Type B pancreatic cell (in vitro differentiated cells): ENCODE data around the gene EBNA1BP2. TPM values are rescaled to one million over a fixed set of nuclear protein-coding genes. Genes with fewer than 3 reads are reported as not detected.

Source experiments
- DNase-seq: peaks from one replicate; pipeline ENCODE4 v3.0.0; 2021; ENCODE audit warnings: mixed read lengths; ENCODE audit not compliant: unreplicated experiment; ENCODE audit errors: extremely low spot score
- H3K27ac Mint-ChIP-seq: 2 replicates; pipeline ENCODE4 v1.8.0; 2021; ENCODE audit warnings: mild to moderate bottlenecking, mixed read lengths
- H3K27me3 Mint-ChIP-seq: 2 replicates; pipeline ENCODE4 v1.8.0; 2021; ENCODE audit warnings: mixed read lengths
- H3K36me3 Mint-ChIP-seq: 2 replicates; pipeline ENCODE4 v1.8.0; 2021; ENCODE audit warnings: mixed read lengths
- H3K4me1 Mint-ChIP-seq: one replicate; pipeline ENCODE4 v1.8.0; 2021; ENCODE audit warnings: mixed read lengths; ENCODE audit not compliant: unreplicated experiment
- H3K4me3 Mint-ChIP-seq: 2 replicates; pipeline ENCODE4 v1.8.0; 2021; ENCODE audit warnings: mild to moderate bottlenecking, mixed read lengths
- H3K9me3 Mint-ChIP-seq: 2 replicates; pipeline ENCODE4 v1.8.0; 2021; ENCODE audit warnings: mixed read lengths
- total RNA-seq: library from RNA; stranded (reverse); gene quantifications from 2 replicates; pipeline ENCODE4 v1.2.1, GENCODE V29; 2021; ENCODE audit warnings: low replicate concordance
- TF ChIP-seq, protein P1 (sequence below): fragments of 200-600 bp; sonication (generic); conservative IDR thresholded peaks from 2 replicates; pipeline ENCODE4 v1.5.0; 2021; ENCODE audit warnings: antibody characterized with exemption, mild to moderate bottlenecking

Gene EBNA1BP2
- total RNA-seq, 1 donor from 2014 or later = 57.2 TPM

DNA sequence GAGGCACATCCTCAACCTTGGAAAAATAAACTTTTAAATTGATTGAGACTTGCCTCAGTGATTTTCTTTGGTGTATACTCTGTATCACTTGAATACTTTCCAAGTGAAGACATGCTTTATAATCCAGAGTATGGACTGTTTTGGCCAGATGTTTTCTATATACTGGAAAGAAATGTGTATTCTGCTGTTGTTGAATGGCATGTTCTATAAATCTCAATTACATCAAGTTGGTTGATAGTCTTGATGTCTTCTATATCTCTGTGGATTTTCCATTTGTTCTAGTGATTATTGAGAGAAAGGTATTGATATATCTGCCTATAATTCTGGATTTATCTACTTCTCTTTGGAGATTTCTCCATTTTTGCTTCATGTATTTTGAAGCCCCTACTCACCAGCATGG is 37.5 kb downstream of the EBNA1BP2 start:
- DNase-seq = no peak
- Mint-ChIP-seq H3K4me1 (peaks cover 11% of the 10 kb centered on the region), H3K27me3 (peaks cover 3% of the 10 kb centered on the region), H3K36me3 (peaks cover 4% of the 10 kb centered on the region), H3K4me3 (no peak overlapping the region), H3K27ac (peak overlapping the region; percentile 55), H3K9me3 (peaks cover 12% of the 10 kb centered on the region)
- TF ChIP-seq, protein P1, sequence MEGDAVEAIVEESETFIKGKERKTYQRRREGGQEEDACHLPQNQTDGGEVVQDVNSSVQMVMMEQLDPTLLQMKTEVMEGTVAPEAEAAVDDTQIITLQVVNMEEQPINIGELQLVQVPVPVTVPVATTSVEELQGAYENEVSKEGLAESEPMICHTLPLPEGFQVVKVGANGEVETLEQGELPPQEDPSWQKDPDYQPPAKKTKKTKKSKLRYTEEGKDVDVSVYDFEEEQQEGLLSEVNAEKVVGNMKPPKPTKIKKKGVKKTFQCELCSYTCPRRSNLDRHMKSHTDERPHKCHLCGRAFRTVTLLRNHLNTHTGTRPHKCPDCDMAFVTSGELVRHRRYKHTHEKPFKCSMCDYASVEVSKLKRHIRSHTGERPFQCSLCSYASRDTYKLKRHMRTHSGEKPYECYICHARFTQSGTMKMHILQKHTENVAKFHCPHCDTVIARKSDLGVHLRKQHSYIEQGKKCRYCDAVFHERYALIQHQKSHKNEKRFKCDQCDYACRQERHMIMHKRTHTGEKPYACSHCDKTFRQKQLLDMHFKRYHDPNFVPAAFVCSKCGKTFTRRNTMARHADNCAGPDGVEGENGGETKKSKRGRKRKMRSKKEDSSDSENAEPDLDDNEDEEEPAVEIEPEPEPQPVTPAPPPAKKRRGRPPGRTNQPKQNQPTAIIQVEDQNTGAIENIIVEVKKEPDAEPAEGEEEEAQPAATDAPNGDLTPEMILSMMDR = no peak

DNA sequence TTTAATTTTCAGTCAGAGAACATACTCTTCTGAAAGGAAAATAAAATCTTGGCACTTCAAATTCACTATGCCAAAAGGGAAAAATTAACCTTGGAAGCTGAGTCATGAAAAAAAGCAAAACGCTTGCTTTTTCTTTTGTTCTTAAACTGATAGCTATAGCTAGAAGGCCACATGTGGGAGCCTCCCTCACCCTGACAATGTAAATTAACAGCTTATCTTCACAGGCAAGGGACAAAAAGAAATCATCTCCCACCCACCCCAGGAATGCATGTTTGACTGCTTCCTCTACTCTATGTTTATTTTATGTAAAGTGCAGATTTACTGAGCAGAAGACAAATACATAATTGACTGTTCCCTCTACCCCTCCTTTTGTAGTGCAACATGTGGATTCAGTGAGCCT is 38.0 kb downstream of the EBNA1BP2 start:
- H3K9me3 Mint-ChIP-seq = peaks cover 8% of the 10 kb centered on the region
- TF ChIP-seq, protein P1 = no peak
- H3K4me1 Mint-ChIP-seq = peaks cover 11% of the 10 kb centered on the region
- H3K4me3 Mint-ChIP-seq = peak overlapping the region; percentile 29
- peaks cover 4% of the 10 kb centered on the region for H3K36me3 Mint-ChIP-seq
- no peak for DNase-seq
- H3K27me3 Mint-ChIP-seq = peaks cover 3% of the 10 kb centered on the region
- peak overlapping the region; percentile 55 for H3K27ac Mint-ChIP-seq

DNA sequence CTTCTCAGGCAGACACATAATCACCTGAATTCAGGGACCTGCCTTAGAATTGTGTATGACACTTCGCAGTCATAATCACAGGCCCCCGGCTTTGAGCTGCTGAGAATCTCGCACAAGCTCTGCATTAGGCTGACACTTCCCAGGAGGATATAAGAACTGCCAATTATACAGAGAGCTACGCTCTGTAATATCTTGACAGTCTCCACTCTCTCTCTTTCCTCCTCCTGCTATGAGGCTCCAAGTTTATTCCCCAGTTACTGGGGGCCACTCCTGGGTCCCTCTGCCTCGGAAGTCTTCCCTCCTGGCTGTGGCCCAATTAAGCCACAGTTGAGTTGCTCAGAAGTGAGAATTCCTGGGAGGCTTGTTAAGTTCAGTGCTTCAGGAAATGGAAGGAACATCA is 42.7 kb downstream of the EBNA1BP2 start:
- DNase-seq = no peak
- TF ChIP-seq, protein P1 = no peak
- Mint-ChIP-seq H3K27ac (no peak overlapping the region), H3K27me3 (peaks cover 3% of the 10 kb centered on the region), H3K4me3 (no peak overlapping the region), H3K4me1 (peaks cover 5% of the 10 kb centered on the region), H3K36me3 (peaks cover 4% of the 10 kb centered on the region), H3K9me3 (no peaks in the 10 kb centered on the region)

DNA sequence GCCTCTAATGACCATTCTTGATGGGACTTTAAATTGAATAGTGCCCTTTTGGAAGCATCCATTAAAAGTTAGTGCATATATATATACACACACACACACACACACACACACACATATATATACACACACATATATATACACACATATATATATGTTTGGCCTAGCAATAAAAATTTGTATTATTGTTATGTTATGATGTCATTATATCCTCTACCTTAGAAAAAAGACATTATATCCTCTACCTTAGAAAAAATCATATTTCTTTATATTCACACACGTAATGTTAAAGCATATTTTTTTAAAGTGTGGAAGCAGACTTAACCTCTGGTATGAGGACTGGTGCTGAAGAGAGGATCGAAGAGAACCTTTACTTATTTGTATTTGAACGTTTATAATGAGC is 43.3 kb downstream of the EBNA1BP2 start:
- no peaks in the 10 kb centered on the region for H3K4me1 Mint-ChIP-seq
- H3K4me3 Mint-ChIP-seq = no peak overlapping the region
- H3K27me3 Mint-ChIP-seq = peaks cover 3% of the 10 kb centered on the region
- H3K27ac Mint-ChIP-seq = no peak overlapping the region
- H3K36me3 Mint-ChIP-seq = peaks cover 4% of the 10 kb centered on the region
- no peaks in the 10 kb centered on the region for H3K9me3 Mint-ChIP-seq
- TF ChIP-seq, protein P1 = no peak
- DNase-seq = no peak

DNA sequence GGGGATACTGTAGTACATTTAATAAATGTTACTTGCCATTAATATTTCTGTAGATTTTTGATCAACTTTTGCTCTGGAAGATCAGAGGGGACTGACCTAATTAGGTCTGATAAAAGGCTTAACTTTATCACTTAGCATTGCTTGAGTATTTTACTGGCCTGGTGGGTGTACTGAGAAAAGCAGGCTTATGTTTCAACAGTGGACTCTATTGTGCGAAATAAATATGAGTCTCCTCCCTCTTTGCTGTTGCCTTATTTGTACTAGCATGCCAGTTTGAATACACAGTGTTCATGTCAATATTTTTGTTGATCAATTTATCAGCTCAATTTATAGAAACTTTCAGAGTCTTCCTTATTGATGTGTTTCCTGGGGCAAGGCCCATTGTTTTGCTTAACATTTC is 49.1 kb downstream of the EBNA1BP2 start:
- Mint-ChIP-seq H3K36me3 (no peaks in the 10 kb centered on the region), H3K9me3 (no peaks in the 10 kb centered on the region), H3K27me3 (no peaks in the 10 kb centered on the region), H3K4me1 (no peaks in the 10 kb centered on the region), H3K4me3 (no peak overlapping the region), H3K27ac (no peak overlapping the region)
- TF ChIP-seq, protein P1 = no peak
- no peak for DNase-seq
